Common myeloid progenitor, CD34-positive (primary cell): Measurements from ENCODE around the gene PANK3.

Experiments
- CTCF ChIA-PET: fragments of 350-600 bp; sonication (Branson Sonifier 250); formaldehyde crosslinking; loops from one replicate; lab custom pipeline; 2021; ENCODE audit warnings: antibody characterized with exemption; lab: Charles Lee
- POLR2A ChIA-PET: fragments of 350-600 bp; sonication (Branson Sonifier 250); formaldehyde crosslinking; loops from one replicate; lab custom pipeline; 2021; ENCODE audit warnings: antibody characterized with exemption; lab: Charles Lee
- DNase-seq, 3 donors: peaks; one replicate each; pipeline versions ENCODE4 v3.0.0 to v3.0.0-alpha.2; 2013
- H3K27ac ChIP-seq, 2 experiments: 1 replicate in 1 of 2; 2 replicates in 1 of 2; pipeline ENCODE4 v1.7.0; 2013; ENCODE audit warnings: inconsistent platforms in 2 of 2, low read length in 2 of 2, mild to moderate bottlenecking in 2 of 2, low read depth in 1 of 2, moderate library complexity in 1 of 2; ENCODE audit not compliant: severe bottlenecking in 2 of 2, insufficient read depth in 1 of 2, poor library complexity in 1 of 2
- H3K27me3 ChIP-seq, 5 experiments: replicated peaks in 2 of 5; 1 replicate in 3 of 5; 2 replicates in 2 of 5; pipeline versions ENCODE4 v1.6.1 to v1.7.0; 2013; ENCODE audit warnings: low read length in 4 of 5, mild to moderate bottlenecking in 2 of 5, moderate library complexity in 2 of 5, inconsistent platforms in 1 of 5; ENCODE audit not compliant: insufficient read depth in 5 of 5, control insufficient read depth in 4 of 5
- H3K36me3 ChIP-seq, 4 experiments: 1 replicate in 2 of 4; 2 replicates in 2 of 4; pipeline versions ENCODE4 v1.6.1 to v1.7.0; 2013; ENCODE audit warnings: low read length in 3 of 4, control low read depth in 1 of 4, mild to moderate bottlenecking in 1 of 4; ENCODE audit not compliant: control insufficient read depth in 4 of 4, insufficient read depth in 4 of 4
- H3K4me1 ChIP-seq, 4 experiments: 1 replicate in 3 of 4; 2 replicates in 1 of 4; pipeline versions ENCODE4 v1.6.1 to v1.7.1; 2013; ENCODE audit warnings: low read length in 3 of 4, mild to moderate bottlenecking in 3 of 4, control low read depth in 1 of 4, inconsistent platforms in 1 of 4, moderate library complexity in 1 of 4; ENCODE audit not compliant: control insufficient read depth in 4 of 4, insufficient read depth in 4 of 4; ENCODE audit errors: control extremely low read depth in 1 of 4
- H3K4me3 ChIP-seq, 7 experiments: 1 replicate in 4 of 7; 2 replicates in 3 of 7; pipeline versions ENCODE4 v1.5.1 to v1.7.0; 2013; ENCODE audit warnings: mild to moderate bottlenecking in 7 of 7, low read length in 6 of 7, moderate library complexity in 6 of 7, inconsistent platforms in 2 of 7, low read depth in 2 of 7, control low read depth in 1 of 7; ENCODE audit not compliant: insufficient read depth in 4 of 7, control insufficient read depth in 1 of 7; ENCODE audit errors: extremely low read depth in 1 of 7
- H3K9me3 ChIP-seq, 5 experiments: 1 replicate in 4 of 5; 2 replicates in 1 of 5; pipeline versions ENCODE4 v1.6.1 to v1.7.1; 2013; ENCODE audit warnings: low read length in 4 of 5, mild to moderate bottlenecking in 2 of 5, inconsistent platforms in 1 of 5, low read depth in 1 of 5, moderate library complexity in 1 of 5; ENCODE audit not compliant: control insufficient read depth in 4 of 5, insufficient read depth in 2 of 5; ENCODE audit errors: control extremely low read depth in 1 of 5
- WGBS: methylation state at CpG from one replicate; pipeline ENCODE4 v1.1.5; 2013; ENCODE audit not compliant: insufficient coverage; 5-methylcytosine and 5-hydroxymethylcytosine counted together

The PANK3 gene

DNA sequence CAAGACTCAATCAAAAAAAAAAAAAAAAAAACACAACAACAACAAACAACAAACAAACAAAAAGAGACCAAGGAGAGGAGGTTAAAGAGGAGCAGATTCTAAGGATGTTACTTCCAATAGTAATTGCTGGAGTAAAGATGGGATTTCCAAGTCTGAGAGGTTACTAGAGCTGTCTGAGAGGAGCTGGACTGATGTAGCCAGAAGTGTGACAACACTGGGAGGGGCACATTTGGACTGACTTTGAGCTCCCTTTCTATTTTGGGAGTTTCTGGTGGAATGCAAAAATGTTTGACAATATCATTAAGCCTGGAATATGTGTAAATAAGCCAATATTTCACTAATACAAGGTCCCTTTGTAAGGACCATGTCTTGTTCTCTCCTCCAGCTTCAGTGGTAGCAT lies 25.3 kb upstream of the PANK3 start:
- no peak for DNase-seq
- CTCF ChIA-PET: interaction anchor here (1.1 to 1.6 kb wide), 2 partner anchors 20 to 52 kb away, joined by 3 read pairs; no protein-coding TSS in a partner anchor
- H3K4me3 ChIP-seq: no peak overlapping the region
- POLR2A ChIA-PET: no interaction called here
- H3K9me3 ChIP-seq: no peaks in the 10 kb centered on the region
- no peaks in the 10 kb centered on the region for H3K36me3 ChIP-seq
- H3K27me3 ChIP-seq: no peaks in the 10 kb centered on the region
- H3K27ac ChIP-seq: no peak overlapping the region
- H3K4me1 ChIP-seq: no peaks in the 10 kb centered on the region

DNA sequence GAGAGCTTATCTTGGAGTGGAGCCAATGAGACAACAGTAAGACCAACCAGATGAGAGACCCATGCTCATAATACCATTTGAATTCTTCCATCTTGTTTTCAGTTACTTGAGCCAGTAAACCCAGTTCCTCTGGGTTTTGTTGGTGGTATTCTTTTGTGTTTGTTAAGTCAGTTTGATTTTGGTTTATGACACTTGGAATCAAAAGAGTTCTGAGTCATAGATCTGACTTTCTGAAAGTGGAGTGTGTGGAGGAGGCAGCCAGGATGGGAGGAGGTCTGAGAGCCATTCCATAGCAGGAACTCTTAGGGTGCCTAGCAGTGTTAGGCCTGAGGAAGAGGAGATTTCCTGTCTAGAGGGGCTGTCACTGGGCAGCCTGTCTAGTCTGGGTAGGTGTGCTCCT lies 24.6 kb upstream of the PANK3 start:
- POLR2A ChIA-PET: no interaction called here
- CTCF ChIA-PET: interaction anchor here (1.1 to 1.6 kb wide), 2 partner anchors 20 to 52 kb away, joined by 3 read pairs; no protein-coding TSS in a partner anchor
- Histone ChIP-seq H3K4me1 (no peaks in the 10 kb centered on the region), H3K9me3 (no peaks in the 10 kb centered on the region), H3K4me3 (no peak overlapping the region), H3K27me3 (no peaks in the 10 kb centered on the region), H3K36me3 (no peaks in the 10 kb centered on the region), H3K27ac (no peak overlapping the region)
- DNase-seq: no peak

DNA sequence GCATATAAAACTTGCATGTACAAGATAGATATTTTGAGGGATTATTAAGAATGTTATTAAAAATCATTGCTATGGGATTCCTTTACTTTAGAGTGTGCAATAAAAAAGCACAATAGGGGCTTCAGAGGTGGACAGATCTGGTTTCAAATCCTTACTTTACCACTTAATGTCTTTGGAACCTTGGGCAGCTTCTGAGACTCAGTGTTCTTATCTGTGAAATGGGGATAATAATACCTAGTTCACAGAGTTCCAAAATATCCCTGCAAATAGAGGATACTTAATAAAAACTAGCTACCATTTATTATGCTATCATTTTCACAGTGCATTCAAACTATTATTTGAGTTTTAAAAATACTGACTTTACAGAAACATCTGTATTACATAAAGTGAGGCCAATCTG lies 23.3 kb upstream of the PANK3 start:
- Histone ChIP-seq H3K9me3 (no peaks in the 10 kb centered on the region), H3K4me1 (no peaks in the 10 kb centered on the region), H3K27ac (no peak overlapping the region), H3K36me3 (no peaks in the 10 kb centered on the region), H3K4me3 (no peak overlapping the region), H3K27me3 (no peaks in the 10 kb centered on the region)
- no peak for DNase-seq
- ChIA-PET CTCF (interaction anchor here (1.1 kb wide), 1 partner anchor 216 kb away, joined by 3 read pairs; no protein-coding TSS in a partner anchor), POLR2A (no interaction called here)

DNA sequence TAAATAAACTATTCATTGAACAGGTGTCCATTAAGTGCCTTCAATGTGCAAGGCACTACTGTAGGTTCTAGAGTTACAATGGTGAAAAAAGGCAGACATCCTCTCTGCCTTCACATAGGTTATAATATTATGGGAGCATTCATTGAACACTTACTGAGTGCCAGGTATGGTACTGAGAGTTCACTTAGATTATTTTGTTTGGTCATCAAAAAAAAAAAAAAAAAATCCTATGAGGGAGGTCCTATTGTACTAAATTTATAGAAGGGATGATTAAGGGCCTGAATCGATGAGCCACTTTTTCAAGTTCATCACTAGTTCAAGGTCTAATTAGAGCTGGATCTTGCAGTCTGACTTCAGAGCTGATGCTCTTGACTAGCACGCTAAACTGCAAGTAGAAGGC lies 22.8 kb upstream of the PANK3 start:
- Histone ChIP-seq H3K27me3 (no peaks in the 10 kb centered on the region), H3K9me3 (no peaks in the 10 kb centered on the region), H3K4me1 (no peaks in the 10 kb centered on the region), H3K27ac (no peak overlapping the region), H3K36me3 (no peaks in the 10 kb centered on the region), H3K4me3 (no peak overlapping the region)
- POLR2A ChIA-PET: no interaction called here
- CTCF ChIA-PET: interaction anchor here (1.1 kb wide), 1 partner anchor 216 kb away, joined by 3 read pairs; no protein-coding TSS in a partner anchor
- DNase-seq: no peak
- WGBS: 79% methylated on average over 2 of the region's 2 CpGs

- WGBS: 100% methylated on average over 1 of the region's 3 CpGs
- POLR2A ChIA-PET: no interaction called here
- H3K4me1 ChIP-seq: no peaks in the 10 kb centered on the region
- no peaks in the 10 kb centered on the region for H3K36me3 ChIP-seq
- DNase-seq: no peak
- H3K4me3 ChIP-seq: no peak overlapping the region
- H3K27ac ChIP-seq: no peak overlapping the region
- no peaks in the 10 kb centered on the region for H3K27me3 ChIP-seq
- CTCF ChIA-PET: no interaction called here
- H3K9me3 ChIP-seq: no peaks in the 10 kb centered on the region
Observed at GRCh38 chr5:168600409-168600808, 21.2 kb upstream of the PANK3 start.

DNA sequence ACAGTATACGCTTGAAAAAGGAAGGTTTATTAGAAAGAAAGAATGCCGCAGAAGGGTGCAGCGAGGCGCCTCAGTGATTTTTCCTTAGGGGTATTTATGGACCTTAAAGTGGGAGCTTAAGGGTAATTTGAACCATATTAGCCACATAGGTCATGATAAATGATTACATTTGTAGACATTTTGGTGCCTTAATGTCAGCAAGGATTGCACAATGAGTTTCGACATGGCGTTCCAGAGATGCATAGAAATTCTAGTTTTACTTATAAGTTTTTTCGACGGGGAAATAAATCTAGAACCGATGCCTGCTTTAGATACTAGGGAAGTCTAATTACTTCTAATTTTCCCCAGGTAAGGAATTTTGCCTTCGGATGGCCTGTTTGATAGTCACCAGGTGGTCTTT lies 20.7 kb upstream of the PANK3 start:
- H3K27me3 ChIP-seq: no peaks in the 10 kb centered on the region
- no peak overlapping the region for H3K4me3 ChIP-seq
- ChIA-PET CTCF (interaction anchor here (1.2 kb wide), 1 partner anchor 9 kb away, joined by 4 read pairs; no protein-coding TSS in a partner anchor), POLR2A (no interaction called here)
- H3K4me1 ChIP-seq: no peaks in the 10 kb centered on the region
- H3K27ac ChIP-seq: no peak overlapping the region
- no peaks in the 10 kb centered on the region for H3K36me3 ChIP-seq
- H3K9me3 ChIP-seq: no peaks in the 10 kb centered on the region
- DNase-seq: no peak
- 98% methylated on average over 10 of the region's 10 CpGs for WGBS

- WGBS: 56% methylated on average over 3 of the region's 3 CpGs
- CTCF ChIA-PET: no interaction called here
Observed at GRCh38 chr5:168598639-168599038, 19.5 kb upstream of the PANK3 start.

More at GRCh38 chr5:168598639-168599038, 19.5 kb upstream of the PANK3 start:
- DNase-seq: no peak
- Histone ChIP-seq H3K36me3 (no peaks in the 10 kb centered on the region), H3K9me3 (no peaks in the 10 kb centered on the region), H3K27me3 (no peaks in the 10 kb centered on the region), H3K4me3 (no peak overlapping the region), H3K27ac (no peak overlapping the region), H3K4me1 (no peaks in the 10 kb centered on the region)
- POLR2A ChIA-PET: no interaction called here
